Activated CD4-positive, alpha-beta T cell treated with anti-CD3 and anti-CD28 coated beads for 4 hours (primary cell): Measurements from ENCODE around the gene SETMAR.
"Not testable (repeated sequence)": the region's sequence is repeated elsewhere in the genome, so short reads cannot be mapped to it uniquely, and the experiment has no call there.

Source experiments
- DNase-seq, 2 donors: peaks; one replicate each; pipeline ENCODE4 v3.0.0-alpha.2; 2020

SETMAR gene

GRCh38 chr3:4303187-4304123 is at the start of gene SETMAR:
SETMAR (plus strand) TSS chr3:4303369; CDS start chr3:4303371, 2 bp downstream.
- peak; percentile 85 to 86 for DNase-seq

- DNase-seq, result no peak
These were observed 41.8 kb upstream of the SETMAR start for GRCh38 chr3:4261406-4261805.

GRCh38 chr3:4264040-4264439 is 39.1 kb upstream of the SETMAR start:
- no peak for DNase-seq

DNA sequence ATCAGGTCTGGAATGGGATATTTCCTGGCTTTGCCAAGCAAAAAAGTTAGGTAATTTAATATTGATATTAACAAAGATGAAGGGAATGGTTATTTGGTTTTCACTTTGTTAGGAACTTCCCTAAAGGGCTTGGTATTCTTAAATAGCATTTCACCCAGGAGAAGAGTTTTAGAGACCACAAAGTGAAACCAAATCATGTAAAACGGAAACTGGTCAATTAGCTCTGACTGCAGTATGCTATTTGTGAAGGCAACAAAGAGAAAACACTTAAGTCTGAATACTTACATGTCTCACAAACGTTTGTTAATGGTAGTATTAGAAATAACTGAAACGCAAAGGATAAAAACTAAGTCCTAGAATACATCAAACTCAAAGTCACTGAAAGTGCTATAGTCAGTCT is 32.4 kb upstream of the SETMAR start:
- no peak for DNase-seq

DNA sequence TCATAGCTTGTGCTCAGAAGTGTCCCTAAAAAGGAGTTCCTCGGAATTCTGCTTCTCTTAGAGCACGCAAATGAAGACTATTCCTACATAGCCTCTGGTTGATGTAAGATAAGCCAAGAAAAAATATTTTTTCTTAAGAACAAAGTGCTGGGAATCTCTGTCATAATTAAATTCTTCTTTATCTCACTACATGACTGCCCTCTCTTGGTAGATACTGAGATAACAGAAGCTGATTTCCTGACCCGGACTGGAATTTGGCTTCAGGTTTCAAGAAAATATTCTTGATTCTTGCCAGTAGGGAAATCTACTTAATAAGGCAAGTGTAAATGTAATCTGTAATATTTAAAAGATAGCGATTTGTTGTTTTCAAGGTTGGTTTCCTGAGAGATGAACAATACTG is 31.3 kb upstream of the SETMAR start:
- no peak for DNase-seq

GRCh38 chr3:4279516-4280105 is 23.6 kb upstream of the SETMAR start:
- DNase-seq, result no peak

DNA sequence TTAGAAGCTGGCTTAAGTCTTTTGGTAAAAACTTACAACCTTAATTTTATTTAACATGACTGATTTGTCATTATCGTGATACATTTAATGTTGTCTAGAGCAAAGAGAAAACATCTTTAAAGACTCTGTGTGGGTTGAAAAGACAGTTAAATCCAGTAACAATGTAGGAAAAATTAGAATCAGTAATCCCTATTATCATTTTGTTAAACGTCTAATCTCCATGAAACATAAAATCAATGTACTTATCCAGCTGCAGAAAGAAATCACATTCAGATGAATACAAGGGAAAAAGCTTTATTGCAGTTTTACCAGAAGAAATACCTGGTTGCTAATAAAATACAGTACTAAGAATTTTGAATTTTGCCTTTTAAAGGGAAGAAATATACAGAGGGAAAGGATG is 21.2 kb upstream of the SETMAR start:
- no peak for DNase-seq

- DNase-seq, result no peak
These were observed 18.3 kb upstream of the SETMAR start for GRCh38 chr3:4284865-4285264.

- no peak for DNase-seq
These were observed 14.1 kb upstream of the SETMAR start for GRCh38 chr3:4289044-4289443.

DNA sequence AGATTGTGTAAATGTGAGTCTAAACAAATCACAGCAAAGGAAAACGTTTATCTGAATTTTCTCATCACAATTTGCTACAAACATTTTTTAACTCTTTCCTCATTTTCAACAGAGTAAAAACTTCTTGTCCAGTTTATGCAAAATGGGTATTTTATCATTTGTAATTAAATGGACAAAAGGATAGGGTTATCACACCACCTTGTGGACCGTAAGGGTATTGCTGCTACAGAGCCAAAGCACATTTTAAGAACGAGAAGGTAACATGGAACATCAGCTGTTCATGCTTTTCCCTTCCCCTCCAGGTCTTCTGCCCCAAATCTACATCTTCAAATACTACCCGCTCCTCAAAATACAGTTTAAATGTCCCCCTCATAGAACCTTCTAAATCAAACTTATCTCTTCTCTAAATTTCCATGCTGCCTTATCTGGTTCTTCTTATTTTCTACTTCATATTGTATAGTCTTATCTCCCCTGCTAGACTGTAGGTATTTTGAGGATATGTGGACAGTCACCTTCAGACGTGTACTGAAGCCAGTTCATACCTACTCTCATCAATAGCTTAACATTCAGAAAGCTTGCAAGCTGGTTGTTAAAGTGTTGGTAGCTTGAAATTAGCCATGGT is 12.8 kb upstream of the SETMAR start:
- peak in 1 of 2 donors; percentile 27 for DNase-seq

- DNase-seq, result no peak
These were observed 10.9 kb upstream of the SETMAR start for GRCh38 chr3:4292301-4292700.

DNA sequence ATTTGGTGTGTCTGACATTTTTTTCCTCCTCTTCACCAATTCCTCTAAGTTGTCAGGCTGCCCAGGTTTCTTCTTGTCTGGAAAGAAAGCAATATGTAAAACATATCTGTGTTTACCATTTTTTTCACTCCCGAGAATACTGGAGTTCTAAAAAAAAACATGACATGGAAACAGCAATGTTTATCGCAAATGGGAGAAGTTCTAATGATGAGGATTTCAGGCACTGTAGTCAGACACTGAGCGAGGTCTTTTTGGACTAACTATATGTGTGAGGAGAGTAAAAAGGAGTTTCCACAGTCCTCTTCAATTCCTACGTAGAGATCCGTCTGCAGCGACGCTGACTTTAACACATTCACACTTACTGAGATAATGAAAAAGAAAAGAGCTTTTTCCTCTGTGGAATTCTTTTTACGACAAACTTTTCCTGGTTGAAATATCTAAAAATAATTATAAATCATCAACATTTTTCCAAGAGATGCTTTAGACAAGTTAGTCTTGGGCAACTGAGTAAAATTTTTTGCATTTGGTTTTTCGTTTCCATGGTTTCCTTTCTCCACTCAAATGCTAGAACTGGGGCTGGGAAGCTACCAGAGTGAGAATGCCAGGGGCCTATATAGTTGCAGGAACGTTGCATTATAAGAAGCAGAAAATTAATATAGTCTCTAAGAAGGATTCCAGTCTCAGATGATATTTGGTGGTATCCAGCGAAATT is 8.4 kb upstream of the SETMAR start:
- no peak for DNase-seq

- DNase-seq, result not testable (repeated sequence)
These were observed 6.7 kb upstream of the SETMAR start for GRCh38 chr3:4296454-4296853.

DNA sequence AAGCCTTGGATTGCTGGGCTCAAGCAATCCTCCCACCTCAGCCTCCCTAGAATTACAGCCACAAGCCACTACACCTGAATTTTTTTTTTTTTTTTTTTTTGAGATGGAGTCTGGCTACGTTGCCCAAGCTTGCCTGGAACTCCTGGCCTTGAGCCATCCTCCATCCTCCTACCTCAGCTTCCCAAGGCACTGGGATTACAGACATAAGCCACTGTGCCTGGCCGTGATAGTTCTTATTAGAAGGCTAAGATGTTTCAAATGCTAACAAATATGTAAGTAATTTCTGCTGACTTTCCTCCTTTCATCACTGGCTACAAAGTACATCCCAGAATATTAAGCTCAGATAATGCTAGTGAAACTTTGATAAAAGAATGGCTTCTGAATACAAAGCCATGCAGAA is 5.7 kb upstream of the SETMAR start:
- DNase-seq, result no peak

- no peak for DNase-seq
These were observed 422 bp upstream of the SETMAR start for GRCh38 chr3:4302747-4303146.

DNA sequence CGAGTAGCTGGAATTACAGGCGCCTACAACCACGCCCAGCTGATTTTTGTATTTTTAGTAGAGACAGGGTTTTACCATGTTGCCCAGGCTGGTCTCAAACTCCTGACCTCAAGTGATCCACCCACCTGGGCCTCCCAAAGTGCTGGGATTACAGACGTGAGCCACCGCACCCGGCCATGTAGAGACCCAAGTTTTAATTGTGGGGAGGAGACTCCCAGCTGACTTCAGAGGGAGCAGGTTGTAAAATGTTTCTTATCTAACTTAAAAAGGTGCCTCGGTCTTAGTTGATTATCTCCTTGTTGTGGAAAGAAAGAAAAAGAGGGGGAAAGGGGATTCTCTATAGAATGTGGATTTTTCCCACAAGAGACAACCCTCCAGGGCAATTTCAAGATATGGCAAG is 2.0 kb downstream of the SETMAR start:
- not testable (repeated sequence) for DNase-seq

GRCh38 chr3:4306091-4306490 is 2.9 kb downstream of the SETMAR start:
- no peak for DNase-seq

- DNase-seq, result no peak
These were observed 3.7 kb downstream of the SETMAR start for GRCh38 chr3:4306860-4307259.

DNA sequence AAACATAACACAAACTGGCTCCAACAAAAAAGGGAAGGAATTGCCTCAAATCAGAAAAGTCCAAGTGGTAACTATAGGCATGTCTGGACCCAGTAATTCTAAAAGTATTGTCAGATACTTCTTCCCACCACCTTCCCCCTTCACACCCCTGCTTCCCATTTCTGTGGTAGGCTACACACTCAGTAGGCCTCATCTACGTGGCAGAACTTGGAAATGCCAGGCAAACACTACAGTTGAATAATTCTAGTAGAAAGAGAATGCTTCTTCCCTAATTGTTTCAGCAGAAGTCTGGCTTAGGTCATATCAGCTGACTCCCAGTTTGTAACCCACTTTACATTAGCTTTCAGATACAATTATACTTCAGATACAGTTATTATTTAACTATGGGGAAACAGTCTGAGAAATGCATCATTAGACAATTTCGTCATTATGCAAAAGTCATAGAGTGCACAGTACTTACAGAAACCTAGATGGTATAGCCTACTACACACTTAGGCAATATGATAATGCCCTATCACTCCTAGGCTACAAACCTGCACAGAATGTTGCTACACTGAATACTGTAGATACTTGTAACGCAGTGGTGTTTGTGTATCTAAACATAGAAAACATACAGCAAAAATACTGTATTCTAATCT is 6.4 kb downstream of the SETMAR start:
- DNase-seq, result no peak

DNA sequence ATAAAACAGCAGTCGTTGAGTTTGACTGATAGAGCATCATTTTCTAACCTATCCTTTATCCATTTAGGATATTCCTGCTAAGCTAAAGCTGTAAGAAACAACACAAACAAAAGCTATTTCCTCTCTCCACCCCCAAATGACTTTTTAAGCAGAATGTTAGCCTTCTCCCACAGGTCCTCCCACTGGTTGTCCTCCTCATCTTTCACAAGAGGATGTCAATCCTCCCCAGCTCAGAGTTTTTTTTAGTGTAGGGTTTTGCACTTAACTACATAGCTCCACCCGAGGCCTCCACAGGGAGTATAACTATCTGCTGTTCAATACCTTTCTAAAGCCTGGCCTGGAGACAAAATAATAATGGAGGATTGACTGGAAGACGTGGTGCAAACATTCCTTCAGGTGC is 7.8 kb downstream of the SETMAR start:
- no peak for DNase-seq

GRCh38 chr3:4311496-4311895 is 8.3 kb downstream of the SETMAR start:
- DNase-seq, result no peak

GRCh38 chr3:4313606-4314293 is 10.6 kb downstream of the SETMAR start:
- DNase-seq, result no peak
